Upper lobe of right lung (tissue), 1 donor: Measurements from ENCODE around the gene GIMAP5. TPM values are rescaled to one million over a fixed set of nuclear protein-coding genes. Genes with fewer than 3 reads are reported as not detected.

ENCODE experiments used
- ATAC-seq: fragments of 200-7000 bp; cut with Tn5 transposase; one replicate; pipeline ENCODE4 v1.9.1; 2020; ENCODE audit warnings: mild to moderate bottlenecking, moderate library complexity
- DNase-seq: peaks from one replicate; pipeline ENCODE4 v3.0.0-alpha.2; 2020
- H3K27ac ChIP-seq: fragments of 200-600 bp; one replicate; pipeline ENCODE4 v1.8.0; 2022
- H3K27me3 ChIP-seq: fragments of 200-600 bp; one replicate; pipeline ENCODE4 v1.8.0; 2022; ENCODE audit warnings: mild to moderate bottlenecking
- H3K36me3 ChIP-seq: fragments of 200-600 bp; one replicate; pipeline ENCODE4 v1.8.0; 2022
- H3K4me1 ChIP-seq: fragments of 200-600 bp; one replicate; pipeline ENCODE4 v1.8.0; 2022
- H3K4me3 ChIP-seq: fragments of 200-600 bp; one replicate; pipeline ENCODE4 v1.8.0; 2022; ENCODE audit warnings: mild to moderate bottlenecking
- H3K9me3 ChIP-seq: fragments of 200-600 bp; one replicate; pipeline ENCODE4 v1.8.0; 2022
- CTCF ChIP-seq: fragments of 200-600 bp; IDR thresholded peaks from one replicate; pipeline ENCODE4 v1.8.0; 2022; ENCODE audit warnings: antibody characterized with exemption
- intact Hi-C: fragments of 100-400 bp; cut with DNase I; formaldehyde crosslinking; loops from one replicate; pipeline ENCODE4 v1.11.0; 2022
- total RNA-seq: library from RNA; stranded (reverse); fragmentation: NEBNext Ultra II Directional; extraction: Animal tissue kit (Norgen Biotek cat#: 25700); gene quantifications from one replicate; pipeline ENCODE4 v1.2.1, GENCODE V29; 2021
- donor health status: DM: no; HTN: yes; CAD: no; lungs with severe emphysema.

GIMAP5 gene
- total RNA-seq, 1 donor from 2014 or later, result 41.8 TPM

GRCh38 chr7:150745876-150746275, 8.7 kb downstream of the GIMAP5 start:
- H3K27ac ChIP-seq, result no peak overlapping the region
- H3K27me3 ChIP-seq, result no peaks in the 10 kb centered on the region
- H3K4me1 ChIP-seq, result peaks cover 7% of the 10 kb centered on the region
- no peak for TF ChIP-seq CTCF
- no peak overlapping the region for H3K4me3 ChIP-seq
- no peak for ATAC-seq
- DNase-seq, result no peak
- H3K9me3 ChIP-seq, result no peaks in the 10 kb centered on the region
- intact Hi-C loops, result loop anchor here (10.0 kb wide), 1 partner anchor 111 kb away; the partner anchor contains the start of gene GIMAP6
- H3K36me3 ChIP-seq, result peaks cover 23% of the 10 kb centered on the region

- no peak for DNase-seq
- Histone ChIP-seq H3K9me3 (no peaks in the 10 kb centered on the region), H3K27me3 (no peaks in the 10 kb centered on the region), H3K4me1 (peaks cover 4% of the 10 kb centered on the region), H3K36me3 (peaks cover 12% of the 10 kb centered on the region), H3K4me3 (no peak overlapping the region), H3K27ac (no peak overlapping the region)
- ATAC-seq, result no peak
- intact Hi-C loops, result loop anchor here (10.0 kb wide), 1 partner anchor 112 kb away; the partner anchor contains the start of gene GIMAP6
- no peak for TF ChIP-seq CTCF
Measured at GRCh38 chr7:150746921-150747320, 9.7 kb downstream of the GIMAP5 start.

DNA sequence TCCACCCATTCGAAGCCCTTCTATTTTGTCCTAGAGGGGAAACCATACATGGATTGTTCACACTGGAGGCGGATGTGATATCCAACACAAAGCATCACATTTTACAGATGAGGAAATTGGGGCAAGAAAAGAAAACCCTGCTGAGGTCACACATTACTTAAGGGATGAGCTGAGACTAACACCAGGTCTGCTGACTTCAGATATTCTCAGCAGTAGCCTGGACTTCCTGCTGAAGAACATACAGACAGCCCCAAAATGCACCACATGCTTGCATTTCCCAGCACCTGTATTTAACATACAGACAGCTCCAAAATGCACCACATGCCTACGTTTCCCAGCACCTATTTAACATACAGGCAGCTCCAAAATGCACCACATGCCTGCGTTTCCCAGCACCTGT, 11.2 kb downstream of the GIMAP5 start:
- no peak for ATAC-seq
- H3K9me3 ChIP-seq, result no peaks in the 10 kb centered on the region
- no peaks in the 10 kb centered on the region for H3K4me1 ChIP-seq
- no peak overlapping the region for H3K27ac ChIP-seq
- TF ChIP-seq CTCF, result no peak
- no peak for DNase-seq
- H3K4me3 ChIP-seq, result no peak overlapping the region
- no peaks in the 10 kb centered on the region for H3K27me3 ChIP-seq
- intact Hi-C loops, result loop anchor here (10.0 kb wide), 1 partner anchor 114 kb away; the partner anchor contains the start of gene GIMAP6
- H3K36me3 ChIP-seq, result no peaks in the 10 kb centered on the region

DNA sequence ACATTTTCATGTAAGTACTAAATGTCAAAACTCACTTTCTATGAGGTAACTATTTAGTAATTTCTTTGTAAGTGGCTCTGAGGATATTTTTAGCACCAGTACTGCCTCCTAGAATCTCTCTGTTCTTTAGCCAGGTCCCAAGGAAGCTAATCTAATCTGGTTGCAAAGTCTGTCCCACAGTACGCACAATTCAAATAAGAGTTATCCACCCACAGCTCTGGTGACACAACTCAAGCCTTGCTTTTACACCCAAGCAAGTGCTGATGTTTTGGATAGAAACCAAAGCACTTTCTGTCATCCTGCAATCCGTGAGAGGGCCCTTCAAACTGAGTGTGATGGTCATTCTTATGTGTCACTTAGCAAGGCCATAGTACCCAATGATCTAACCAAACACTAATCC, 14.5 kb downstream of the GIMAP5 start:
- TF ChIP-seq CTCF, result no peak
- Histone ChIP-seq H3K36me3 (no peaks in the 10 kb centered on the region), H3K4me3 (no peak overlapping the region), H3K4me1 (peaks cover 11% of the 10 kb centered on the region), H3K27ac (no peak overlapping the region), H3K9me3 (no peaks in the 10 kb centered on the region), H3K27me3 (no peaks in the 10 kb centered on the region)
- intact Hi-C loops, result loop anchor here (10.0 kb wide), 1 partner anchor 307 kb away; no protein-coding TSS in a partner anchor
- no peak for ATAC-seq
- no peak for DNase-seq

GRCh38 chr7:150753239-150753638, 16.0 kb downstream of the GIMAP5 start:
- Histone ChIP-seq H3K4me3 (no peak overlapping the region), H3K27me3 (no peaks in the 10 kb centered on the region), H3K9me3 (no peaks in the 10 kb centered on the region), H3K36me3 (no peaks in the 10 kb centered on the region), H3K4me1 (peaks cover 11% of the 10 kb centered on the region), H3K27ac (no peak overlapping the region)
- intact Hi-C loops, result loop anchor here (10.0 kb wide), 1 partner anchor 308 kb away; no protein-coding TSS in a partner anchor
- DNase-seq (no peak), ATAC-seq (peak; percentile 40)
- TF ChIP-seq CTCF, result no peak
